T-helper 22 cell (primary cell): ENCODE measurements around the gene SF3A2.
"Not testable (repeated sequence)": the region's sequence is repeated elsewhere in the genome, so short reads cannot be mapped to it uniquely, and the experiment has no call there.

Experiments
- DNase-seq: peaks from one replicate; pipeline ENCODE4 v3.0.0-alpha.2; 2020; ENCODE audit warnings: low read depth

The SF3A2 gene

GRCh38 chr19:2274931-2275535 lies 38.4 kb downstream of the SF3A2 start:
- no peak for DNase-seq

DNA sequence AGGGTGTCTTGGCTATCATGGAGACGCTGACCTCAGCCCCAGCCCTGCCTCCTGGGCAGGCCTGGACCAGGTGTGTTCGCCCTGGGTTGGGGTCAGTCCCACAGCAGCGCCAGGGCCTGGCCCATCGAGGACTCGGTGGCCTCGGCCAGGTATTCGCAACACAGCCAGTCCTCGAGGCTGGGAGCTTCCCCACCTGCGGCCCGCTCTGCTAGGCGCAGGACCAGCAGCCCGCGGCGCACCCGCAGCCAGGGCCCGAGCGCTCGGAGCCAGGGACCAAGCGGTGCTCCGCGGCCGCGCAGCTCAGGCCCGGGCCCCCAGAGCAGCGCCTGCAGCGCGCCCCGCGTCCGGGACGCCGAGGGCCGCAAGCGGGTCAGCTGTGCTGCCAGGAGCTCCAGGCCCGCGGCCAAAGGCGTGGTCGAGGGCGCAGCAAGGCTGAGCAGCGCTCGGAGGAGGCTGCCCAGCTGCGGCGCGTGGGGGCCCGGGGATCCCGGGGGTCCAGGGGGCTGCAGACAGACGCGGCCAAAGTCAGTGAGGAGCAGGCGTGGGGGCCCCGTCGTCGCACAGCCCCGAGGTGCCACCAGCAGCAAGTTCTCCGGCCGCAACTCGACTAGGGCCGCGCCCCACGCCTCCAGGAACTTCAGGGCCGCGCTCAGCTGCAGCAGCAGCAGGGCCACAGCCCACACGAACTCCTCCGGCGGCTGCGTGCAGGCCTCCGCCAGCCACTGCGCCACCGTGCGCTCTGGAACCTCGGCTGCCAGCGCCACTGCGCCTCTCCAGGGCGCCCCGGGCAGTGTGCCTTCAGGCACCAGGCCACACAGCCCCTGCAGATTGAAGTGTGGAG lies 39.2 kb downstream of the SF3A2 start:
- no peak for DNase-seq

GRCh38 chr19:2276429-2276986 lies 39.9 kb downstream of the SF3A2 start:
- no peak for DNase-seq

- no peak for DNase-seq
Measured at GRCh38 chr19:2277138-2277537, 40.5 kb downstream of the SF3A2 start.

- no peak for DNase-seq
Measured at GRCh38 chr19:2278459-2279158, 42.0 kb downstream of the SF3A2 start.

DNA sequence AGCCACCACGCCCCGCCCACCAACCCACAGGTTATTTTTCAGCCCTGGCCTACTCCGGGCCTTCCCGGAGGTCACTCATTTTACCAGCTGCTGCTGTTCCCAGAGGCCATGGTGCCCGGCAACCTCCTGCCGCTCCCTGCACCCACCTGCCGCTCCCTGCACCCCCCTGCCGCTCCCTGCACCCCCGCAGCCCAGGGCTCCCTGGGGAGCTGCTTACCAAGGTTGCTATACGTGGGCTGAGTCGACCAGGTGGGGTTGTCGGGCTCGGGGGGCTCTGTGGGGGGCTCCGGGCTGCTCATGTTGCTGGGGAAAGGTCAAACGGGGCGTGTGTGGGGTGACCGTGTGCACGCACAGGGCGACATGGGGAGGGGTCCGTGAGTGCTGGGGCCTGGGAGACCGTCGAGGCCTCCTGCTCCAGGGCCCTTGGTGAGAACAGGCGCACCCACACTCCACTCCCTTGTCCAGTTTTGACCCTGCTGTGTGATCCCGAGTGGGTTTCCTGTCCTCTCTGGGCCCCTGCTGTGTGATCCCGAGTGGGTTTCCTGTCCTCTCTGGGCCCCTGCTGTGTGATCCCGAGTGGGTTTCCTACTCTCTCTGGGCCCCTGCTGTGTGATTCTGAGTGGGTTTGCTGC lies 44.1 kb downstream of the SF3A2 start:
- no peak for DNase-seq

DNA sequence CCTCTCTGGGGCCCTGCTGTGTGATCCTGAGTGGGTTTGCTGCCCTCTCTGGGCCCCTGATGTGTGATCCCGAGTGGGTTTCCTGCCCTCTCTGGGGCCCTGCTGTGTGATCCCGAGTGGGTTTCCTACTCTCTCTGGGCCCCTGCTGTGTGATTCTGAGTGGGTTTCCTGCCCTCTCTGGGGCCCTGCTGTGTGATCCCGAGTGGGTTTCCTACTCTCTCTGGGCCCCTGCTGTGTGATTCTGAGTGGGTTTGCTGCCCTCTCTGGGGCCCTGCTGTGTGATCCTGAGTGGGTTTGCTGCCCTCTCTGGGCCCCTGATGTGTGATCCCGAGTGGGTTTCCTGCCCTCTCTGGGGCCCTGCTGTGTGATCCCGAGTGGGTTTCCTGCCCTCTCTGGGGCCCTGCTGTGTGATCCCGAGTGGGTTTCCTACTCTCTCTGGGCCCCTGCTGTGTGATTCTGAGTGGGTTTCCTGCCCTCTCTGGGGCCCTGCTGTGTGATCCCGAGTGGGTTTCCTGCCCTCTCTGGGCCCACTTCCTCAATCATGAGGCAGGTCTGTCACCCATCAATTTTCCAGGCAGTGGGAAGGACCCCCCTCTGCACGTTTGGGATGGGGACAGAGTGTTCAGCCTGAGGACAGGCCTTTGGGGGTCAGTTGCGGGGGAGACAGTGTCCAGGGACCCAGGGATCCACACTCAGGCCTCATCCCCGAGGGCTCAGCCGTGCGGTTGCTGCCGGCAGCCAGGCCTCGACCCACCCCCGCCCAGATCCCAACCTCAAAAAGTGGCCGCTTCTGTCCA lies 44.8 kb downstream of the SF3A2 start:
- not testable (repeated sequence) for DNase-seq

DNA sequence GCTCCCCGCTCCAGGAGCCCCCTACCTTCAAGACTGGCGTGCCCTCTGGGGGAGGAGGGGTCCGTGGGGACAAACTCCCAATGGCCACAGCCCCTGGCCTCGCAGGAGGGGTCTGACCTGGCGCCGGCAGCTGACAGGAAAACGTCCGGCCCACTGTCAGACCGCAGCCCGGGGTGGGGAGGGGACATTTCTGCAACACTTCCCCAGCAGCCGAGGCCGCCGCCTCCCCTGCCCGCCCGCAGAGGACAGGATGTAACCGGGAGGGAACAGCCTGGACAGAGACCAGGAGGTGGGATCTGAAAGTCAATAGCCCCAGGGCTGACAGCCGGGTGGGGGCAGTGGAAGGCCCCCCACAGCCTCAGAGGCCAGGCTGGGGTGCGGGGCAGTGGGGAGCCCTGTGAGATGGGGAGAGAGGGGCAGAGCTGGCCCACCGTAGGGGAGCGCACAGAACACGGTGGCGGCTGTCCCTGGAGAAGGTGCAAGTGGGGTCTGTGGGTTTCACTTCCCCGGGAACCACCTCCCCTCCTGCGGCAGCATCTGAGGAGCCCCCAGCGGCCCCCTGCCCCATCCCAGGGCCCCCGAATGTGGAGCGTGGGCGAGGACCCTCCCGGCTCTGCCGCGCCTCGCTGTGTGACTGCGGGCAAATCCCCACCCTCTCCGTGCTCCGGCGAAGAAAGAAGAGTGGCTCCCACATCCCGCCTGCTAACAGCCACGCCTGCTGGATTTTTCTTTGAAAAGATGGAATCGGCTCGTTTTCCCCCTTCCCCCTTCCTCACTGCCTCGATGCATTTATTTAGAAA lies 45.6 kb downstream of the SF3A2 start, which contains the start of gene PEAK3:
Gene PEAK3, minus strand, starts transcription at position 114 of the 800 bp plus-strand sequence. CDS start 1,244 bp downstream, outside the sequence.
- no peak for DNase-seq

DNA sequence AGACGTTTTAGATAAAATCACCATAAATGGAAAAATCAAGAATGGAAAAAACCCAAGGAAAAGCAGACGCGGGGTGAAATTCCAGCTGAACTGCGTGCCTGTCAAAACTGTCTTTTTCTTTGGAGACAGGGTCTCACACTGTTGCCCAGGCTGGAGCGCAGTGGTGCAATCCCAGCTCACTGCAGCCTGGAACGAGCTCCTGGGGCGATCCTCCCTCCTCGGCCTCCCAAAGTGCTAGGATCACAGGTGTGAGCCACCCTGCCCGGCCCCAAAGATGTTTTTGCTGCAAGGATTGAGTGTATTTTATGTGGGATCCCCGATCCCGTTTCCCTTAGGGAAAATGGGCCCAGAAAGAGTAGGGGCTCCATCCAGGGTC lies 46.2 kb downstream of the SF3A2 start:
- no peak for DNase-seq

GRCh38 chr19:2283835-2284507 lies 47.3 kb downstream of the SF3A2 start:
- DNase-seq: no peak

DNA sequence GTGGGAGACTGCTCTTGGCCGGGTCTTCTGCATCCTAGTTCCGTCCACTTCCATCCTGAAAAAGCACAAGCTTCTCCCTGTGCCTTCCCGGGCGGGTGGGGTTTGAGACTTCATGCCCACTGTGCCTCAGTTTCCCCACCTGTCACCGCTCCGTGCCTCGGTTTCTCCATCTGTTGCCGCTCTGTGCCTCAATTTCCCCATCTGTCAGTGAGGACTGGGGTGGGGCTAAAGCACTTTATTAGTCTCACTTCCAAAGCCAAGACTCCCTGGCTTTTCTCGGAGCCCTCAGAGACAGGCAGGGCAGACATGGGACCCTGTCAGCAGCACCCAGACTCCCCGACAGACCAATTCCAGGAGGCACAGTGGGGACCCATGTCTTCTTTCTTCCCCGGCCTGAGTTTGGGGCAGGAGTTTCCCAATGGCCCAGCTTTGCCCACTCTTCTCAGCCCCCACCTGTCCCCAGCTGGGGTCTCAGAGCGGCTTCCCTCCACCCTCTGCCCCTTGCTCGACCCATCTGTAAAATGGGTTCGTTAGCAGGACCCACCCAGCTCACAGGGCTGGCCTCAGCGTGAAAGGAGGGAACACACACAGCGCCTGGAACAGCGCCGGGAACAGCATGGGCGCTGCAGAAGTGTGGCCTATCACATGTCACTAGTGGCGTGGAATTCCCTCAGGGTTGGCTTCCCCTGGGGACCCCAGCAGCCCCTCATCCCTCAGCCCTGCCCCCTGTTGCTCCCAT lies 49.9 kb downstream of the SF3A2 start:
- DNase-seq: no peak

DNA sequence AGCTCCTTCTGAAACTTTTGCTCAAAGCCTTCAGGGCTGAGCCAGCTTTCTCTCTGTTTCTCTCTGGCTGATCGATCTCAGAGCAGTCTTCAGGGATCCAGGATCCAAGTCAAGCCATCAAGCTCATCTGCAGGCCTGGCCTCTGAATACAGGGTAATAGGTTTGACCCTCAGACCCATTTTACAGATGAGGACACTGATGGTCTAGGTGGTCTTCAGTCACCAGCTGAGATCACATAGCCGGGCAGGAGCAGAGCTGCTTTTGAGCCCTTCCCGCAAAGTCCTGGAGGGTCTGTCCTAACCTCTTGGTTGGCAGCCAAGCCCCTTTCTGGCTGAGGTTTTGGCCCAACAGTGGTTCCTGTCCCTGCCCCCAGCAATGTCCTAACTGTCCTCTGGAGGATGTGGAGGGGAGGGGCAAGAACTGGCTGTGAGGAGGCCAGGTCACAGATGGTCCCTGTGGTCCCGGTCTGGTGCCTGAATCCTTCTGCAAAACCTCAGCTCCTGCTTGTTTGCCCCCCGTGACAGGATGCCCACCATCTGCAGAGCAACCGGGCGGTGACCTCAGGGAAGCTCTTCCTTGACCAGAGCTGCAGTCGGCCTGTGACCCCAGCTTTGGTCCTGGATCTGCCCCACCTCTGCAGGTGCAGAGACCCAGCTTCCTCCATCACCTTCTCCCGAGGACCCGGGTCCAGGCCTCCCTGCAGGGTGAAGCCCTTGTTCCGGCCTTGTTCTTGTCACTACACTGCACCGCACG lies 51.1 kb downstream of the SF3A2 start:
- DNase-seq: no peak

GRCh38 chr19:2288338-2288817 lies 51.8 kb downstream of the SF3A2 start:
- DNase-seq: no peak

GRCh38 chr19:2288818-2289713 lies 52.4 kb downstream of the SF3A2 start:
- DNase-seq: no peak

GRCh38 chr19:2289714-2290435 lies 53.3 kb downstream of the SF3A2 start:
- no peak for DNase-seq

- no peak for DNase-seq
Measured at GRCh38 chr19:2290441-2291184, 54.0 kb downstream of the SF3A2 start.
